Fibroblast of lung (primary cell): ENCODE measurements around the gene WDR13. TPM values are rescaled to one million over a fixed set of nuclear protein-coding genes. Genes with fewer than 3 reads are reported as not detected.

Experiments
- DNase-seq, 2 donors: peaks; one replicate each; pipeline versions ENCODE4 v3.0.0 to v3.0.0-alpha.2; 2010; ENCODE audit warnings: low read depth in 2 of 2
- H2AFZ ChIP-seq: 2 replicates; pipeline ENCODE4 v1.5.1; 2012; ENCODE audit warnings: low read length, control low read depth, inconsistent platforms
- H3K27ac ChIP-seq: 2 replicates; pipeline ENCODE4 v1.5.1; 2011; ENCODE audit warnings: low read length, control low read depth; ENCODE audit not compliant: insufficient read depth
- H3K27me3 ChIP-seq: 2 replicates; pipeline ENCODE4 v1.5.1; 2011; ENCODE audit warnings: mild to moderate bottlenecking, low read length; ENCODE audit not compliant: control insufficient read depth, insufficient read depth
- H3K36me3 ChIP-seq: 2 replicates; pipeline ENCODE4 v1.5.1; 2011; ENCODE audit warnings: low read length; ENCODE audit not compliant: control insufficient read depth, insufficient read depth
- H3K4me1 ChIP-seq: 2 replicates; pipeline ENCODE4 v1.5.1; 2011; ENCODE audit warnings: low read length; ENCODE audit not compliant: control insufficient read depth, insufficient read depth; ENCODE audit errors: extremely low read depth
- H3K4me2 ChIP-seq: 2 replicates; pipeline ENCODE4 v1.5.1; 2011; ENCODE audit warnings: low read length, control low read depth; ENCODE audit not compliant: insufficient read depth; ENCODE audit errors: extremely low read depth
- H3K4me3 ChIP-seq, 4 experiments: fragments of 200-600 bp in 1 of 4; sonication (generic) in 1 of 4; replicated peaks in 1 of 4; 2 replicates each; pipeline ENCODE4 v1.5.1; 2011 to 2016; ENCODE audit warnings: low read length in 4 of 4, low read depth in 3 of 4, mild to moderate bottlenecking in 3 of 4, control low read depth in 2 of 4, inconsistent platforms in 1 of 4, mixed read lengths in 1 of 4; ENCODE audit not compliant: insufficient read depth in 1 of 4; ENCODE audit errors: control extremely low read depth in 1 of 4
- H3K79me2 ChIP-seq: 2 replicates; pipeline ENCODE4 v1.5.1; 2012; ENCODE audit warnings: mild to moderate bottlenecking, low read length, inconsistent platforms; ENCODE audit not compliant: control insufficient read depth, insufficient read depth
- H3K9ac ChIP-seq: 2 replicates; pipeline ENCODE4 v1.5.1; 2011; ENCODE audit warnings: mild to moderate bottlenecking, low read length, control low read depth; ENCODE audit not compliant: insufficient read depth
- H3K9me3 ChIP-seq: 2 replicates; pipeline ENCODE4 v1.5.1; 2012; ENCODE audit warnings: low read depth, low read length; ENCODE audit not compliant: control insufficient read depth, insufficient read depth
- H4K20me1 ChIP-seq: 2 replicates; pipeline ENCODE4 v1.5.1; 2011; ENCODE audit warnings: low read length; ENCODE audit not compliant: control insufficient read depth, insufficient read depth; ENCODE audit errors: extremely low read depth
- CTCF ChIP-seq, 2 donors: IDR thresholded peaks in 1 of 2; conservative IDR thresholded peaks in 1 of 2; 1 replicate in 1 of 2; 2 replicates in 1 of 2; pipeline ENCODE4 v1.5.1; 2011 to 2012; ENCODE audit warnings: low read length in 2 of 2, control low read depth in 1 of 2, inconsistent platforms in 1 of 2, low read depth in 1 of 2, mild to moderate bottlenecking in 1 of 2
- EZH2 ChIP-seq: IDR thresholded peaks from 2 replicates; pipeline ENCODE4 v1.5.1; 2012; ENCODE audit warnings: low read length, control low read depth, mild to moderate bottlenecking; ENCODE audit errors: missing control alignments
- polyA plus RNA-seq, 2 donors: library from polyadenylated mRNA; depleted of rRNA in 1 of 2; stranded (reverse) in 1 of 2; unstranded in 1 of 2; fragments of >200 nt; gene quantifications; 2 replicates each; pipeline ENCODE4 v1.2.1, GENCODE V29; 2011 to 2012; ENCODE audit warnings: missing spikeins in 1 of 2
- total RNA-seq: library from RNA; depleted of rRNA; stranded (reverse); fragments of >200 nt; gene quantifications from 2 replicates; pipeline ENCODE4 v1.2.1, GENCODE V29; 2014

Gene WDR13
- total and polyA plus RNA-seq, 2 donors (not counting 1 experiment from before 2014, with no cell fraction given), result 41.2 to 99.7 TPM

GRCh38 chrX:48617542-48618340 is 20.4 kb downstream of the WDR13 start:
- no peaks in the 10 kb centered on the region for H3K79me2 ChIP-seq
- no peak for TF ChIP-seq EZH2
- TF ChIP-seq CTCF (conservative IDR thresholded peaks at IDR 0.05 in 1 of 2, IDR thresholded peaks at IDR 0.05 in 1 of 2; ENCODE audit: low read depth in 1 of 2, low read length in 2 of 2), result no peak
- H3K9ac ChIP-seq, result no peak overlapping the region
- no peaks in the 10 kb centered on the region for H3K36me3 ChIP-seq
- peak in 1 of 2 donors; percentile 24 for DNase-seq
- H3K4me1 ChIP-seq, result no peaks in the 10 kb centered on the region
- no peaks in the 10 kb centered on the region for H3K27me3 ChIP-seq
- no peaks in the 10 kb centered on the region for H3K9me3 ChIP-seq
- no peaks in the 10 kb centered on the region for H4K20me1 ChIP-seq
- no peak overlapping the region for H2AFZ ChIP-seq
- H3K4me3 ChIP-seq, result no peak overlapping the region
- no peak overlapping the region for H3K27ac ChIP-seq
- H3K4me2 ChIP-seq, result no peak overlapping the region

- DNase-seq, result no peak
- TF ChIP-seq CTCF (conservative IDR thresholded peaks at IDR 0.05 in 1 of 2, IDR thresholded peaks at IDR 0.05 in 1 of 2; ENCODE audit: low read depth in 1 of 2, low read length in 2 of 2) (no peak), EZH2 (no peak)
These were observed 29.4 kb downstream of the WDR13 start for GRCh38 chrX:48626401-48627298.

More at GRCh38 chrX:48626401-48627298, 29.4 kb downstream of the WDR13 start:
- no peak overlapping the region for H3K4me3 ChIP-seq
- H3K27ac ChIP-seq, result no peak overlapping the region
- no peaks in the 10 kb centered on the region for H4K20me1 ChIP-seq
- no peaks in the 10 kb centered on the region for H3K36me3 ChIP-seq
- H3K9me3 ChIP-seq, result no peaks in the 10 kb centered on the region
- H3K4me1 ChIP-seq, result no peaks in the 10 kb centered on the region
- H3K27me3 ChIP-seq, result no peaks in the 10 kb centered on the region
- H2AFZ ChIP-seq, result no peak overlapping the region
- H3K9ac ChIP-seq, result no peak overlapping the region
- no peak overlapping the region for H3K4me2 ChIP-seq
- H3K79me2 ChIP-seq, result no peaks in the 10 kb centered on the region
